ENCODE data around the gene ACAA1. TPM values are rescaled to one million over a fixed set of nuclear protein-coding genes. Genes with fewer than 3 reads are reported as not detected.

Gene ACAA1
- total RNA-seq, 4 donors from 2014 or later, result 123 to 324 (median 186) TPM

GRCh38 chr3:38157117-38157516 lies 20.2 kb upstream of the ACAA1 start:
- no peak for TF ChIP-seq POLR2A (IDR thresholded peaks at IDR 0.05)
- TF ChIP-seq CTCF (IDR thresholded peaks at IDR 0.05), result no peak
- H3K4me1 ChIP-seq, result no peaks in the 10 kb centered on the region
- H3K9me3 ChIP-seq, result no peaks in the 10 kb centered on the region
- no peak overlapping the region for H3K4me3 ChIP-seq
- H3K27ac ChIP-seq, result no peak overlapping the region
- H3K27me3 ChIP-seq, result no peaks in the 10 kb centered on the region
- no peaks in the 10 kb centered on the region for H3K36me3 ChIP-seq
- no peak for DNase-seq

- no peaks in the 10 kb centered on the region for H3K4me1 ChIP-seq
- H3K36me3 ChIP-seq, result no peaks in the 10 kb centered on the region
- no peaks in the 10 kb centered on the region for H3K27me3 ChIP-seq
- H3K9me3 ChIP-seq, result no peaks in the 10 kb centered on the region
- no peak overlapping the region for H3K4me3 ChIP-seq
- DNase-seq, result no peak
- no peak for TF ChIP-seq POLR2A (IDR thresholded peaks at IDR 0.05)
- no peak for TF ChIP-seq CTCF (IDR thresholded peaks at IDR 0.05)
- no peak overlapping the region for H3K27ac ChIP-seq
Measured at GRCh38 chr3:38155825-38156224, 18.9 kb upstream of the ACAA1 start.

- H3K9me3 ChIP-seq, result no peaks in the 10 kb centered on the region
- H3K4me3 ChIP-seq, result no peak overlapping the region
- H3K27ac ChIP-seq, result no peak overlapping the region
- no peak for TF ChIP-seq CTCF (IDR thresholded peaks at IDR 0.05)
- no peak for TF ChIP-seq POLR2A (IDR thresholded peaks at IDR 0.05)
- no peaks in the 10 kb centered on the region for H3K27me3 ChIP-seq
- DNase-seq, result no peak
- H3K4me1 ChIP-seq, result no peaks in the 10 kb centered on the region
- H3K36me3 ChIP-seq, result no peaks in the 10 kb centered on the region
Measured at GRCh38 chr3:38154625-38155255, 17.8 kb upstream of the ACAA1 start.

- no peak overlapping the region for H3K27ac ChIP-seq
- H3K9me3 ChIP-seq, result no peaks in the 10 kb centered on the region
- no peak for TF ChIP-seq POLR2A (IDR thresholded peaks at IDR 0.05)
- no peak for TF ChIP-seq CTCF (IDR thresholded peaks at IDR 0.05)
- no peaks in the 10 kb centered on the region for H3K36me3 ChIP-seq
- no peaks in the 10 kb centered on the region for H3K4me1 ChIP-seq
- no peak overlapping the region for H3K4me3 ChIP-seq
- H3K27me3 ChIP-seq, result no peaks in the 10 kb centered on the region
- no peak for DNase-seq
Measured at GRCh38 chr3:38154033-38154494, 17.1 kb upstream of the ACAA1 start.

GRCh38 chr3:38153221-38153620 lies 16.3 kb upstream of the ACAA1 start:
- H3K27ac ChIP-seq, result no peak overlapping the region

More at GRCh38 chr3:38153221-38153620, 16.3 kb upstream of the ACAA1 start:
- no peaks in the 10 kb centered on the region for H3K27me3 ChIP-seq
- DNase-seq, result no peak
- no peaks in the 10 kb centered on the region for H3K36me3 ChIP-seq
- H3K4me1 ChIP-seq, result no peaks in the 10 kb centered on the region
- H3K9me3 ChIP-seq, result no peaks in the 10 kb centered on the region
- TF ChIP-seq POLR2A (IDR thresholded peaks at IDR 0.05), result no peak
- no peak for TF ChIP-seq CTCF (IDR thresholded peaks at IDR 0.05)
- no peak overlapping the region for H3K4me3 ChIP-seq
